WTC11 (cell line): ENCODE results near the gene FAM89B. TPM values are rescaled to one million over a fixed set of nuclear protein-coding genes. Genes with fewer than 3 reads are reported as not detected.
A peak's percentile ranks its signal among the peaks of the same experiment; 100 is the strongest.

ENCODE experiments used
- ATAC-seq: fragments of 200-7000 bp; cut with Tn5 transposase; 2 replicates; pipeline ENCODE4 v1.10.0; 2021; ENCODE audit warnings: mild to moderate bottlenecking, moderate library complexity
- CTCF ChIA-PET: fragments of 300-600 bp; sonication (Branson Sonifier 250); formaldehyde crosslinking; loops from one replicate; lab custom pipeline; 2021; ENCODE audit warnings: antibody characterized with exemption; lab: Charles Lee
- POLR2A ChIA-PET: fragments of 350-600 bp; sonication (Branson Sonifier 250); formaldehyde crosslinking; loops from one replicate; lab custom pipeline; 2021; ENCODE audit warnings: antibody characterized with exemption; lab: Charles Lee
- DNase-seq: peaks from one replicate; pipeline ENCODE4 v3.0.0; 2021; ENCODE audit warnings: low spot score
- H3K27ac Mint-ChIP-seq: 2 replicates; pipeline ENCODE4 v1.8.0; 2021; ENCODE audit warnings: mixed read lengths
- H3K27me3 Mint-ChIP-seq: 2 replicates; pipeline ENCODE4 v1.8.0; 2021; ENCODE audit warnings: low read depth, mild to moderate bottlenecking, moderate library complexity, mixed read lengths
- H3K36me3 Mint-ChIP-seq: 2 replicates; pipeline ENCODE4 v1.8.0; 2021; ENCODE audit warnings: mixed read lengths
- H3K4me1 Mint-ChIP-seq: 2 replicates; pipeline ENCODE4 v1.8.0; 2022; ENCODE audit warnings: mixed read lengths
- H3K4me3 Mint-ChIP-seq: 2 replicates; pipeline ENCODE4 v1.8.0; 2021; ENCODE audit warnings: mild to moderate bottlenecking, moderate library complexity, mixed read lengths
- H3K9me3 Mint-ChIP-seq: 2 replicates; pipeline ENCODE4 v1.8.0; 2021; ENCODE audit warnings: mixed read lengths
- ARID4B ChIP-seq: sonication (generic); formaldehyde crosslinking; IDR thresholded peaks from 2 replicates; pipeline ENCODE4 v1.8.0; 2023; ENCODE audit warnings: missing genetic modification reagents, mild to moderate bottlenecking, borderline replicate concordance
- ATF3 ChIP-seq: sonication (generic); formaldehyde crosslinking; conservative IDR thresholded peaks from 2 replicates; pipeline ENCODE4 v1.8.1; 2022; ENCODE audit warnings: mild to moderate bottlenecking, missing genetic modification reagents
- CBFB ChIP-seq: sonication (generic); formaldehyde crosslinking; IDR thresholded peaks from 2 replicates; pipeline ENCODE4 v1.8.1; 2022; ENCODE audit warnings: mild to moderate bottlenecking, low read depth, missing genetic modification reagents
- CDX4 ChIP-seq: fragments of 250-450 bp; sonication (Bioruptor Pico); IDR thresholded peaks from 2 replicates; pipeline ENCODE4 v1.9.0; 2021; ENCODE audit warnings: moderate library complexity, mild to moderate bottlenecking, inconsistent platforms, borderline replicate concordance
- CREM ChIP-seq: sonication (generic); formaldehyde crosslinking; IDR thresholded peaks from 2 replicates; pipeline ENCODE4 v1.8.1; 2022; ENCODE audit warnings: mild to moderate bottlenecking, missing genetic modification reagents, moderate library complexity
- FOXJ3 ChIP-seq: sonication (generic); formaldehyde crosslinking; IDR thresholded peaks from 2 replicates; pipeline ENCODE4 v1.9.0; 2021; ENCODE audit warnings: missing genetic modification reagents, mild to moderate bottlenecking, borderline replicate concordance
- JUN ChIP-seq: sonication (generic); formaldehyde crosslinking; IDR thresholded peaks from 2 replicates; pipeline ENCODE4 v1.8.0; 2023; ENCODE audit warnings: mild to moderate bottlenecking, missing genetic modification reagents
- MAX ChIP-seq: sonication (generic); formaldehyde crosslinking; IDR thresholded peaks from 2 replicates; pipeline ENCODE4 v1.8.0; 2022; ENCODE audit warnings: mild to moderate bottlenecking, missing genetic modification reagents
- NFYB ChIP-seq: sonication (generic); formaldehyde crosslinking; conservative IDR thresholded peaks from 2 replicates; pipeline ENCODE4 v1.8.0; 2022; ENCODE audit warnings: low read depth, missing genetic modification reagents
- NR3C1 ChIP-seq: sonication (generic); formaldehyde crosslinking; conservative IDR thresholded peaks from 2 replicates; pipeline ENCODE4 v1.8.1; 2023; ENCODE audit warnings: low read depth, mild to moderate bottlenecking, missing genetic modification reagents
- PRRX2 ChIP-seq: fragments of 250-450 bp; sonication (Bioruptor Pico); IDR thresholded peaks from 2 replicates; pipeline ENCODE4 v1.8.0; 2021; ENCODE audit warnings: mild to moderate bottlenecking
- TCF7 ChIP-seq: sonication (generic); formaldehyde crosslinking; IDR thresholded peaks from 2 replicates; pipeline ENCODE4 v1.8.0; 2022; ENCODE audit warnings: mild to moderate bottlenecking, low read depth, missing genetic modification reagents, moderate library complexity
- ZNF138 ChIP-seq: sonication (generic); formaldehyde crosslinking; conservative IDR thresholded peaks from 2 replicates; pipeline ENCODE4 v1.8.1; 2022; ENCODE audit warnings: mild to moderate bottlenecking, moderate library complexity, missing genetic modification reagents
- ZNF219 ChIP-seq: sonication (generic); formaldehyde crosslinking; IDR thresholded peaks from 2 replicates; pipeline ENCODE4 v1.8.0; 2023; ENCODE audit warnings: missing genetic modification reagents, mild to moderate bottlenecking, borderline replicate concordance
- ZNF232 ChIP-seq: sonication (generic); formaldehyde crosslinking; IDR thresholded peaks from 2 replicates; pipeline ENCODE4 v1.8.0; 2022; ENCODE audit warnings: mild to moderate bottlenecking, missing genetic modification reagents
- ZNF423 ChIP-seq: fragments of 250-450 bp; sonication (Bioruptor Pico); IDR thresholded peaks from 2 replicates; pipeline ENCODE4 v2.1.2; 2022; ENCODE audit warnings: mild to moderate bottlenecking, moderate library complexity
- total RNA-seq: library from RNA; stranded (reverse); gene quantifications from 3 replicates; pipeline ENCODE4 v1.2.3, GENCODE V29; 2021

FAM89B gene
- total RNA-seq, 1 experiment from 2014 or later, result 13.3 TPM

GRCh38 chr11:65585396-65586246, 13.3 kb downstream of the FAM89B start:
- ChIA-PET POLR2A (interaction anchor here (0.6 to 1.7 kb wide), 7 partner anchors 10 to 32 kb away, joined by 3 to 6 read pairs (median 3); partner anchors contain the start of genes EHBP1L1, FAM89B and ZNRD2), CTCF (interaction anchor here (0.5 to 13.8 kb wide), 14 partner anchors 8 to 511 kb away, joined by 3 to 311 read pairs (median 4); partner anchors contain the start of genes EHBP1L1, FAM89B, MAP3K11 and PCNX3)
- Mint-ChIP-seq H3K9me3 (no peaks in the 10 kb centered on the region), H3K4me3 (peak overlapping the region; percentile 29), H3K27ac (0 out of 2 replicates have a peak overlapping the region, but pooled peaks have one; percentile 25), H3K27me3 (peaks cover 75% of the 10 kb centered on the region), H3K36me3 (no peaks in the 10 kb centered on the region), H3K4me1 (peaks cover 26% of the 10 kb centered on the region)
- no peak for DNase-seq
- TF ChIP-seq MAX (CRISPR knock-in tag), result no peak
- no peak for TF ChIP-seq NR3C1
- no peak for TF ChIP-seq NFYB (CRISPR knock-in tag)
- TF ChIP-seq ZNF138 (CRISPR knock-in tag), result no peak
- no peak for ATAC-seq

GRCh38 chr11:65586247-65586630, 13.9 kb downstream of the FAM89B start:
- Mint-ChIP-seq H3K9me3 (no peaks in the 10 kb centered on the region), H3K27ac (peak overlapping the region; percentile 25; the same call in 1 of the 2 replicates), H3K4me3 (peak overlapping the region; percentile 29), H3K36me3 (no peaks in the 10 kb centered on the region), H3K4me1 (peaks cover 28% of the 10 kb centered on the region), H3K27me3 (peaks cover 80% of the 10 kb centered on the region)
- DNase-seq (no peak), ATAC-seq (no peak)
- TF ChIP-seq ZNF232 (CRISPR knock-in tag), result no peak
- no peak for TF ChIP-seq ZNF219 (CRISPR knock-in tag)
- TF ChIP-seq FOXJ3 (CRISPR knock-in tag), result no peak
- no peak for TF ChIP-seq CDX4 (CRISPR knock-in tag)
- TF ChIP-seq JUN (CRISPR knock-in tag), result no peak
- TF ChIP-seq ARID4B, result no peak
- no peak for TF ChIP-seq ATF3 (CRISPR knock-in tag)
- no peak for TF ChIP-seq CBFB
- no peak for TF ChIP-seq CREM
- TF ChIP-seq ZNF423, result no peak
- TF ChIP-seq TCF7 (CRISPR knock-in tag), result no peak
- no peak for TF ChIP-seq PRRX2 (CRISPR knock-in tag)
- no peak for TF ChIP-seq ZNF138 (CRISPR knock-in tag)
- ChIA-PET CTCF (interaction anchor here (0.7 to 13.8 kb wide), 11 partner anchors 7 to 195 kb away, joined by 3 to 311 read pairs (median 6); partner anchors contain the start of genes FAM89B, MAP3K11, PCNX3 and SIPA1), POLR2A (interaction anchor here (1.2 to 1.7 kb wide), 5 partner anchors 11 to 33 kb away, joined by 3 to 6 read pairs (median 3); partner anchors contain the start of genes EHBP1L1, FAM89B and ZNRD2)
